Lung (tissue), 12 donors: Measurements from ENCODE around the gene SLC12A7. TPM values are rescaled to one million over a fixed set of nuclear protein-coding genes. Genes with fewer than 3 reads are reported as not detected.
A peak's percentile ranks its signal among the peaks of the same experiment; 100 is the strongest.

ENCODE experiments used
- ATAC-seq: fragments of 200-7000 bp; cut with Tn5 transposase; one replicate; pipeline ENCODE4 v1.9.1; 2020; ENCODE audit warnings: moderate number of reproducible peaks; ENCODE audit not compliant: insufficient read depth, low FRiP score
- DNase-seq, 3 donors: peaks; one replicate each; pipeline ENCODE4 v3.0.0-alpha.2; 2013 to 2017
- H3K27ac ChIP-seq, 2 donors: one replicate each; pipeline ENCODE4 v1.5.1; 2013; ENCODE audit warnings: mild to moderate bottlenecking in 2 of 2, moderate library complexity in 2 of 2, control low read depth in 1 of 2, inconsistent platforms in 1 of 2, low read depth in 1 of 2, low read length in 1 of 2
- H3K27me3 ChIP-seq, 3 donors: one replicate each; pipeline ENCODE4 v1.5.1; 2013; ENCODE audit warnings: low read length in 2 of 3; ENCODE audit not compliant: control insufficient read depth in 3 of 3, insufficient read depth in 3 of 3
- H3K36me3 ChIP-seq, 4 donors: one replicate each; pipeline ENCODE4 v1.5.1; 2013; ENCODE audit warnings: low read length in 4 of 4, mild to moderate bottlenecking in 1 of 4, moderate library complexity in 1 of 4; ENCODE audit not compliant: control insufficient read depth in 4 of 4, insufficient read depth in 4 of 4
- H3K4me1 ChIP-seq, 5 donors: one replicate each; pipeline ENCODE4 v1.5.1; 2013; ENCODE audit warnings: low read length in 5 of 5, mild to moderate bottlenecking in 2 of 5, moderate library complexity in 1 of 5; ENCODE audit not compliant: control insufficient read depth in 5 of 5, insufficient read depth in 5 of 5
- H3K4me3 ChIP-seq: one replicate; pipeline ENCODE4 v1.5.1; 2013; ENCODE audit warnings: mild to moderate bottlenecking, control low read depth, moderate library complexity
- H3K9ac ChIP-seq, 2 donors: one replicate each; pipeline ENCODE4 v1.5.1; 2013; ENCODE audit warnings: low read length in 2 of 2, control low read depth in 1 of 2; ENCODE audit not compliant: insufficient read depth in 1 of 2
- H3K9me3 ChIP-seq, 4 donors: one replicate each; pipeline ENCODE4 v1.5.1; 2013; ENCODE audit warnings: low read length in 3 of 4, mild to moderate bottlenecking in 1 of 4, moderate library complexity in 1 of 4; ENCODE audit not compliant: control insufficient read depth in 4 of 4, insufficient read depth in 3 of 4
- WGBS, 2 donors: extraction: QIAGEN DNeasy Blood & Tissue Kit; methylation state at CpG; one replicate each; pipeline ENCODE4 v1.1.7; 2013; 5-methylcytosine and 5-hydroxymethylcytosine counted together
- polyA plus RNA-seq, 2 donors: library from polyadenylated mRNA; stranded (reverse); fragments of 200-250 nt; gene quantifications; one replicate each; pipeline ENCODE4 v1.2.1, GENCODE V29; 2013
- total RNA-seq, 2 donors: library from RNA; depleted of rRNA in 1 of 2; stranded (reverse); fragments of >200 nt in 1 of 2; gene quantifications; one replicate each; pipeline ENCODE4 v1.2.1, GENCODE V29; 2014 to 2021
- TF ChIP-seq, protein P1 (sequence below): IDR thresholded peaks from 2 replicates; pipeline ENCODE4 v1.5.1; 2012; ENCODE audit warnings: mild to moderate bottlenecking; ENCODE audit errors: control extremely low read depth, extremely low read depth
- donor health status: control.
- donor health status: control.
- donor health status: Bipolar disorder and iron deficiency.
- donor health status: healthy.
- donor health status: DM: yes; HTN: yes; CAD: no.

Gene SLC12A7
- total and polyA plus RNA-seq, 4 donors, result 14.8 to 50.4 (median 39.8) TPM

DNA sequence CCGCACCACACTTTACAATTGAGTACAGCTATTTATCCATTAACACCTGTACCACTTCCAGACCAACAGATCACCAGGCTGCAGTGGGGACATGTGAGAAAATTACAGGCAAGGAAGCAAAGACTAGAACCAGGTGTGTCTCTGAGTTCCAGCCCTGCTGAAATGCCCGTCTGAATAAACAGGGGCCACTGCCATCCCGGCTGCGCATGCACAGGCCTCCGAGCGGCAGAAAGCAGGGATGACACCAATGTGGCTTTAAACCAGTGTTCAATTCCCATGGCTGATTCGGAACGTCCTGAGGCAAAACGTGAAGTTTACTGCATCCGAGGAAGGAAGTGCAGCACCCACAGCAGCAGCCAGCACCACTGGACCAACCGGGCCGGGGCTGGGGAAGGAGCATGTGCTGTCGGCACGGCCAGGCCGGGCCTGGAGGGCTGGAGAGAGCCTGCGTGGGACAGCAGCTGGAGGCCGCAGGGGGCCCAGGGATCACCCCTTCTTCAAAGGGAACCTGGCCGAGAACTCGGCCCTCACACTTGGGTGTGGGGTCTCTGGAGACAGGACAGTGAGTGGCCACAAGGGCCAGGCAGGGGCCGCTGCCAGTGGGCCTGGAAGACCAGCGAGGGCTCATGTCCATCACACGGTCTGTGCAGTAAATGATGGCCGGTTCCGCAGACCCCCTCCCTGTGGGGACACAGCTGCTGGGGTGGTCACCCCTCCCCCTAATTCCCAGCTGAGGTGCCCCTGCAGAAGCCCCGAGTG is 33.0 kb upstream of the SLC12A7 start:
- no peak for DNase-seq
- no peak overlapping the region for H3K9ac ChIP-seq
- 71 to 84% methylated on average over 25 of the region's 25 CpGs for WGBS, 2 donors

GRCh38 chr5:1144089-1144488 is 32.2 kb upstream of the SLC12A7 start:
- TF ChIP-seq, protein P1, sequence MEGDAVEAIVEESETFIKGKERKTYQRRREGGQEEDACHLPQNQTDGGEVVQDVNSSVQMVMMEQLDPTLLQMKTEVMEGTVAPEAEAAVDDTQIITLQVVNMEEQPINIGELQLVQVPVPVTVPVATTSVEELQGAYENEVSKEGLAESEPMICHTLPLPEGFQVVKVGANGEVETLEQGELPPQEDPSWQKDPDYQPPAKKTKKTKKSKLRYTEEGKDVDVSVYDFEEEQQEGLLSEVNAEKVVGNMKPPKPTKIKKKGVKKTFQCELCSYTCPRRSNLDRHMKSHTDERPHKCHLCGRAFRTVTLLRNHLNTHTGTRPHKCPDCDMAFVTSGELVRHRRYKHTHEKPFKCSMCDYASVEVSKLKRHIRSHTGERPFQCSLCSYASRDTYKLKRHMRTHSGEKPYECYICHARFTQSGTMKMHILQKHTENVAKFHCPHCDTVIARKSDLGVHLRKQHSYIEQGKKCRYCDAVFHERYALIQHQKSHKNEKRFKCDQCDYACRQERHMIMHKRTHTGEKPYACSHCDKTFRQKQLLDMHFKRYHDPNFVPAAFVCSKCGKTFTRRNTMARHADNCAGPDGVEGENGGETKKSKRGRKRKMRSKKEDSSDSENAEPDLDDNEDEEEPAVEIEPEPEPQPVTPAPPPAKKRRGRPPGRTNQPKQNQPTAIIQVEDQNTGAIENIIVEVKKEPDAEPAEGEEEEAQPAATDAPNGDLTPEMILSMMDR, result no peak

More for the DNA sequence above, 33.0 kb upstream of the SLC12A7 start:
- TF ChIP-seq, protein P1, result no peak
- H3K9me3 ChIP-seq, result no peaks in the 10 kb centered on the region
- peaks cover 0 to 12% (median 0%) of the 10 kb centered on the region in 5 donors for H3K4me1 ChIP-seq
- H3K36me3 ChIP-seq, result no peaks in the 10 kb centered on the region
- H3K27ac ChIP-seq, result peak overlapping the region in 1 of 2 donors; percentile 26
- H3K27me3 ChIP-seq, result no peaks in the 10 kb centered on the region
- no peak overlapping the region for H3K4me3 ChIP-seq
- ATAC-seq, result no peak

DNA sequence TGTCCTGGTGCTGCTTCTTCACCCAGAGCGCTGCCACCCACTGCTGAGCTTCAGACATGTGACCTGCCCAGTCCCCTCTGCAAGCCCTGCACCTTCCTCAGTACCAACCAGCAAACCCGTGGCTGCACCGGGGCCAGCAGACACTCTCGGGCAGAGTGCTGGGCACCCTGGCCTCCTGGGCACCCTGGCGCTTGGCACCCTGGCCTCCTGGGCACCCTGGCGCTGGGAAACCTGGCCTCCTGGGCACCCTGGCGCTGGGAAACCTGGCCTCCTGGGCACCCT is 31.7 kb upstream of the SLC12A7 start:
- Histone ChIP-seq H3K27me3 (no peaks in the 10 kb centered on the region), H3K27ac (no peak overlapping the region), H3K36me3 (no peaks in the 10 kb centered on the region), H3K4me3 (no peak overlapping the region), H3K4me1 (peaks cover 0 to 12% (median 0%) of the 10 kb centered on the region in 5 donors), H3K9ac (no peak overlapping the region), H3K9me3 (no peaks in the 10 kb centered on the region)
- 90 to 96% methylated on average over 7 of the region's 7 CpGs for WGBS, 2 donors
- no peak for ATAC-seq
- TF ChIP-seq, protein P1, result no peak
- no peak for DNase-seq

More at GRCh38 chr5:1144089-1144488, 32.2 kb upstream of the SLC12A7 start:
- 66 to 70% methylated on average over 14 to 19 of the region's 19 CpGs for WGBS, 2 donors
- H3K4me1 ChIP-seq, result peaks cover 0 to 12% (median 0%) of the 10 kb centered on the region in 5 donors
- DNase-seq (no peak), ATAC-seq (no peak)
- no peak overlapping the region for H3K27ac ChIP-seq
- no peaks in the 10 kb centered on the region for H3K36me3 ChIP-seq
- H3K27me3 ChIP-seq, result no peaks in the 10 kb centered on the region
- H3K9me3 ChIP-seq, result no peaks in the 10 kb centered on the region
- no peak overlapping the region for H3K9ac ChIP-seq
- no peak overlapping the region for H3K4me3 ChIP-seq
